ENCODE data around the gene SPEG. TPM values are rescaled to one million over a fixed set of nuclear protein-coding genes. Genes with fewer than 3 reads are reported as not detected.

The SPEG gene
- total and polyA plus RNA-seq, 2 experiments from 2014 or later = 12.6 to 32.4 TPM

DNA sequence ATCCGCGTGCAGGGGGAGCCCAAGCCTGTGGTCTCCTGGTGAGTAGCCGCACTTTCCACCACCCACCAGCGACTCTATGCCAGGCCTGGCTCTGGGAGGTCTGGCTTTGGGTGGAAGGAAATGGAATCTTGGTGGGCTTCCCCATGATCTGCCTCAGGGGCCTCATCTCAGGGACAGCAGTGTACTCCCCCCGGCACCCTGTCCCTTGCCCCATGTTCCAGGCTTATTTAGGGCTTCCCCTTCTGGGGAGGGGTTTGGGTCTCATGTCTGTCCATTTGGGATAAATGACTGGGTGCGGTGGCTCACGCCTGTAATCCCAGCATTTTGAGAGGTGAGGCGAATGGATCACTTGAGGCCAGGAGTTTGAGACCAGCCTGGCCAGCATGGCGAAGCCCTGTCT lies 27.7 kb downstream of the SPEG start:
- Mint-ChIP-seq H3K27me3 (ENCODE audit: insufficient read depth, low read depth, poor library complexity) (peaks cover 26% of the 10 kb centered on the region), H3K36me3 (ENCODE audit: low read depth) (peaks cover 11% of the 10 kb centered on the region), H3K27ac (no peak overlapping the region), H3K4me1 (peaks cover 38% of the 10 kb centered on the region), H3K9me3 (no peaks in the 10 kb centered on the region), H3K4me3 (no peak overlapping the region)
- no peak for ATAC-seq
- Histone ChIP-seq H3K27ac (ENCODE audit: low read depth) (no peak overlapping the region), H2AFZ (no peak overlapping the region), H3K9me2 (ENCODE audit: insufficient read depth) (no peaks in the 10 kb centered on the region), H3K36me3 (ENCODE audit: insufficient read depth) (no peaks in the 10 kb centered on the region), H3K79me2 (replicated peaks; ENCODE audit: insufficient read depth) (no peaks in the 10 kb centered on the region), H3K4me3 (no peak overlapping the region), H3K27me3 (ENCODE audit: insufficient read depth) (no peaks in the 10 kb centered on the region), H3K4me1 (ENCODE audit: insufficient read depth) (peaks cover 24% of the 10 kb centered on the region), H3K4me2 (no peak overlapping the region), H4K20me1 (replicated peaks; ENCODE audit: insufficient read depth) (no peaks in the 10 kb centered on the region), H3F3A (replicated peaks; ENCODE audit: low read depth) (peaks cover 4% of the 10 kb centered on the region; the same call in 1 of the 2 replicates)
- no peak for DNase-seq (ENCODE audit: low spot score)
- TF ChIP-seq ZNF462 (CRISPR knock-in tag; IDR thresholded peaks at IDR 0.05) (no peak), JUNB (IDR thresholded peaks at IDR 0.05; ENCODE audit: unreplicated experiment) (no peak), EZH2 (IDR thresholded peaks at IDR 0.05; ENCODE audit: low read depth, unreplicated experiment) (no peak), ZNF114 (CRISPR knock-in tag; IDR thresholded peaks at IDR 0.05) (no peak), POLR2AphosphoS5 (IDR thresholded peaks at IDR 0.05; ENCODE audit: low read depth) (no peak), NANOG (IDR thresholded peaks at IDR 0.05; ENCODE audit: borderline replicate concordance) (no peak), REST (IDR thresholded peaks at IDR 0.05; ENCODE audit: unreplicated experiment) (no peak), ZNF331 (CRISPR knock-in tag; IDR thresholded peaks at IDR 0.05; ENCODE audit: low read depth) (no peak), STAT1 (IDR thresholded peaks at IDR 0.05; ENCODE audit: unreplicated experiment) (no peak), CTCF (conservative IDR thresholded peaks at IDR 0.05; ENCODE audit: low read depth in 2 of 2) (no peak), EZH2phosphoT487 (IDR thresholded peaks at IDR 0.05; ENCODE audit: unreplicated experiment) (no peak), CREB1 (CRISPR knock-in tag; IDR thresholded peaks at IDR 0.05; ENCODE audit: low read depth) (no peak)
- TF ChIP-seq, protein P1, sequence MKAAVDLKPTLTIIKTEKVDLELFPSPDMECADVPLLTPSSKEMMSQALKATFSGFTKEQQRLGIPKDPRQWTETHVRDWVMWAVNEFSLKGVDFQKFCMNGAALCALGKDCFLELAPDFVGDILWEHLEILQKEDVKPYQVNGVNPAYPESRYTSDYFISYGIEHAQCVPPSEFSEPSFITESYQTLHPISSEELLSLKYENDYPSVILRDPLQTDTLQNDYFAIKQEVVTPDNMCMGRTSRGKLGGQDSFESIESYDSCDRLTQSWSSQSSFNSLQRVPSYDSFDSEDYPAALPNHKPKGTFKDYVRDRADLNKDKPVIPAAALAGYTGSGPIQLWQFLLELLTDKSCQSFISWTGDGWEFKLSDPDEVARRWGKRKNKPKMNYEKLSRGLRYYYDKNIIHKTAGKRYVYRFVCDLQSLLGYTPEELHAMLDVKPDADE (IDR thresholded peaks at IDR 0.05) = no peak

Measured in GM23338 (cell line).